DOHH2 (cell line): ENCODE measurements around the gene CASP8AP2.
"Not testable (repeated sequence)": the region's sequence is repeated elsewhere in the genome, so short reads cannot be mapped to it uniquely, and the experiment has no call there.

Source experiments
- H3F3A ChIP-seq: fragments of 200-600 bp; sonication (generic), shearing (Covaris generic); 2 replicates; pipeline ENCODE4 v1.6.0; 2016; ENCODE audit warnings: antibody characterized with exemption, mild to moderate bottlenecking; ENCODE audit not compliant: control insufficient read depth, insufficient read depth
- H3K27ac ChIP-seq: fragments of 200-600 bp; sonication (generic); 2 replicates; pipeline ENCODE4 v1.5.1; 2014; ENCODE audit warnings: low read depth, mild to moderate bottlenecking, low read length, moderate library complexity
- H3K27me3 ChIP-seq: fragments of 200-600 bp; sonication (generic); 2 replicates; pipeline ENCODE4 v1.6.1; 2014; ENCODE audit warnings: mild to moderate bottlenecking, low read length, mixed read lengths; ENCODE audit not compliant: control insufficient read depth
- H3K36me3 ChIP-seq: fragments of 200-600 bp; sonication (generic); 2 replicates; pipeline ENCODE4 v1.6.1; 2014; ENCODE audit warnings: mild to moderate bottlenecking, low read length, moderate library complexity, mixed read lengths; ENCODE audit not compliant: control insufficient read depth
- H3K4me1 ChIP-seq: fragments of 200-600 bp; sonication (generic); 2 replicates; pipeline ENCODE4 v1.6.1; 2014; ENCODE audit warnings: mild to moderate bottlenecking, low read length, mixed read lengths; ENCODE audit not compliant: control insufficient read depth
- H3K4me2 ChIP-seq: fragments of 200-600 bp; sonication (generic); 2 replicates; pipeline ENCODE4 v1.6.0; 2014; ENCODE audit warnings: mild to moderate bottlenecking, low read length, moderate library complexity
- H3K4me3 ChIP-seq: fragments of 200-600 bp; sonication (generic); 2 replicates; pipeline ENCODE4 v1.5.1; 2014; ENCODE audit warnings: mild to moderate bottlenecking, low read length, mixed read lengths
- H3K79me2 ChIP-seq: fragments of 200-600 bp; sonication (generic); 2 replicates; pipeline ENCODE4 v1.6.1; 2014; ENCODE audit warnings: mild to moderate bottlenecking, low read length, mixed read lengths; ENCODE audit not compliant: control insufficient read depth
- H3K9me2 ChIP-seq: fragments of 200-600 bp; sonication (generic); replicated peaks from 2 replicates; pipeline ENCODE4 v1.6.1; 2014; ENCODE audit warnings: mild to moderate bottlenecking, low read length, mixed read lengths; ENCODE audit not compliant: control insufficient read depth
- H3K9me3 ChIP-seq: fragments of 200-600 bp; sonication (generic); 2 replicates; pipeline ENCODE4 v1.6.1; 2014; ENCODE audit warnings: antibody characterized with exemption, low read length, mixed read lengths; ENCODE audit not compliant: control insufficient read depth, insufficient read depth
- H4K20me1 ChIP-seq: fragments of 200-600 bp; sonication (generic); 2 replicates; pipeline ENCODE4 v1.6.0; 2014; ENCODE audit warnings: low read depth, mild to moderate bottlenecking, antibody characterized with exemption, low read length, moderate library complexity; ENCODE audit not compliant: control insufficient read depth, insufficient read depth
- CTCF ChIP-seq: fragments of 200-600 bp; sonication (generic); IDR thresholded peaks from one replicate; pipeline ENCODE4 v1.5.1; 2014; ENCODE audit warnings: antibody characterized with exemption, mild to moderate bottlenecking, low read depth, low read length; ENCODE audit not compliant: poor library complexity, severe bottlenecking
- EZH2phosphoT487 ChIP-seq: fragments of 200-600 bp; sonication (generic); IDR thresholded peaks from 2 replicates; pipeline ENCODE4 v1.6.1; 2017; ENCODE audit warnings: borderline replicate concordance, mild to moderate bottlenecking, antibody characterized with exemption, low read length, moderate library complexity, mixed read lengths

The CASP8AP2 gene

GRCh38 chr6:89842228-89842627 is 12.5 kb downstream of the CASP8AP2 start:
- no peaks in the 10 kb centered on the region for H3K9me2 ChIP-seq
- H3K4me3 ChIP-seq = no peak overlapping the region
- TF ChIP-seq EZH2phosphoT487 (no peak), CTCF (no peak)
- no peaks in the 10 kb centered on the region for H3K27me3 ChIP-seq
- H3F3A ChIP-seq = no peaks in the 10 kb centered on the region
- H4K20me1 ChIP-seq = no peaks in the 10 kb centered on the region; the same call in 1 of the 2 replicates
- peaks cover 2% of the 10 kb centered on the region; the same call in 1 of the 2 replicates for H3K4me1 ChIP-seq
- H3K79me2 ChIP-seq = peaks cover 93% of the 10 kb centered on the region
- peaks cover 51% of the 10 kb centered on the region for H3K36me3 ChIP-seq
- H3K9me3 ChIP-seq = no peaks in the 10 kb centered on the region
- no peak overlapping the region for H3K27ac ChIP-seq
- H3K4me2 ChIP-seq = no peak overlapping the region

GRCh38 chr6:89843070-89843469 is 13.4 kb downstream of the CASP8AP2 start:
- Histone ChIP-seq H3K79me2 (peaks cover 87% of the 10 kb centered on the region), H3K27ac (no peak overlapping the region)

GRCh38 chr6:89847513-89847912 is 17.8 kb downstream of the CASP8AP2 start:
- H3K27me3 ChIP-seq, H3K4me1 ChIP-seq, H4K20me1 ChIP-seq, H3F3A ChIP-seq, H3K9me3 ChIP-seq, H3K4me3 ChIP-seq, H3K4me2 ChIP-seq, H3K9me2 ChIP-seq, H3K27ac ChIP-seq: not testable (repeated sequence)
- Histone ChIP-seq H3K36me3 (peaks cover 58% of the 10 kb centered on the region), H3K79me2 (peaks cover 76% of the 10 kb centered on the region)

More at GRCh38 chr6:89843070-89843469, 13.4 kb downstream of the CASP8AP2 start:
- Histone ChIP-seq H3F3A (no peaks in the 10 kb centered on the region), H3K27me3 (no peaks in the 10 kb centered on the region), H3K4me1 (peaks cover 2% of the 10 kb centered on the region; the same call in 1 of the 2 replicates), H4K20me1 (no peaks in the 10 kb centered on the region; the same call in 1 of the 2 replicates), H3K9me3 (no peaks in the 10 kb centered on the region), H3K4me3 (no peak overlapping the region), H3K4me2 (no peak overlapping the region), H3K36me3 (peaks cover 47% of the 10 kb centered on the region), H3K9me2 (no peaks in the 10 kb centered on the region)
- TF ChIP-seq CTCF = no peak
- no peak for TF ChIP-seq EZH2phosphoT487

GRCh38 chr6:89853068-89853467 is 23.4 kb downstream of the CASP8AP2 start:
- peaks cover 84% of the 10 kb centered on the region for H3K36me3 ChIP-seq
- H3K4me1 ChIP-seq = no peaks in the 10 kb centered on the region
- no peaks in the 10 kb centered on the region for H3K9me2 ChIP-seq
- no peak overlapping the region for H3K4me3 ChIP-seq
- H3K4me2 ChIP-seq = no peak overlapping the region
- no peak overlapping the region for H3K27ac ChIP-seq
- TF ChIP-seq CTCF = no peak
- TF ChIP-seq EZH2phosphoT487 = no peak
- no peaks in the 10 kb centered on the region; the same call in 1 of the 2 replicates for H3F3A ChIP-seq
- H3K79me2 ChIP-seq = peaks cover 31% of the 10 kb centered on the region
- H3K27me3 ChIP-seq = no peaks in the 10 kb centered on the region
- H4K20me1 ChIP-seq = no peaks in the 10 kb centered on the region
- no peaks in the 10 kb centered on the region for H3K9me3 ChIP-seq
